Fibroblast of lung (primary cell): Measurements from ENCODE around the gene LZTS3.

ENCODE experiments used
- CTCF ChIP-seq, 2 donors: IDR thresholded peaks in 1 of 2; conservative IDR thresholded peaks in 1 of 2; 1 replicate in 1 of 2; 2 replicates in 1 of 2; pipeline ENCODE4 v1.5.1; 2011 to 2012; ENCODE audit warnings: low read length in 2 of 2, control low read depth in 1 of 2, inconsistent platforms in 1 of 2, low read depth in 1 of 2, mild to moderate bottlenecking in 1 of 2
- EZH2 ChIP-seq: IDR thresholded peaks from 2 replicates; pipeline ENCODE4 v1.5.1; 2012; ENCODE audit warnings: low read length, control low read depth, mild to moderate bottlenecking; ENCODE audit errors: missing control alignments

GRCh38 chr20:3172933-3173609 lies at the start of gene LZTS3:
- TF ChIP-seq EZH2 (no peak), CTCF (conservative IDR thresholded peaks at IDR 0.05 in 1 of 2, IDR thresholded peaks at IDR 0.05 in 1 of 2; ENCODE audit: low read depth in 1 of 2, low read length in 2 of 2) (no peak)
